ENCODE data around the gene MIPOL1.

The MIPOL1 gene

GRCh38 chr14:37466623-37467088 lies 268.9 kb downstream of the MIPOL1 start:
- DNase-seq, result no peak

DNA sequence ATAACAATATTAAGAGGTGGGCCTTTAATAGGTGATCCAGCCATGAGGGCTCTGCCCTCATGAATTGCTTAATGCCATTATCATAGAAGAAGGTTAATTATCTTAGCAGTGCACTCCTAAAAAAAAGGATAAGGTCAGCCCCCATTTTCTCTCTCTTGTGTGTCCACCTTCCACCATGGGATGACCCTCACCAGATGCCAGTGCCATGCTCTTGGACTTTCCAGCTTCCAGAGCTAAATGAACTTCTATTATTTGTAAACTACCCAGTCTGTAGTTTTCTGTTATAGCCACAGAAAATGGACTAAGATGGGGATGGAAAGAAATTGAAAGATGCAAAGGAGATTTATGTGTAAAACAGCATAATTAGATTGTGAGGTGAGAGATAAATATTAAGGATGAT lies 271.9 kb downstream of the MIPOL1 start:
- DNase-seq, result no peak

DNA sequence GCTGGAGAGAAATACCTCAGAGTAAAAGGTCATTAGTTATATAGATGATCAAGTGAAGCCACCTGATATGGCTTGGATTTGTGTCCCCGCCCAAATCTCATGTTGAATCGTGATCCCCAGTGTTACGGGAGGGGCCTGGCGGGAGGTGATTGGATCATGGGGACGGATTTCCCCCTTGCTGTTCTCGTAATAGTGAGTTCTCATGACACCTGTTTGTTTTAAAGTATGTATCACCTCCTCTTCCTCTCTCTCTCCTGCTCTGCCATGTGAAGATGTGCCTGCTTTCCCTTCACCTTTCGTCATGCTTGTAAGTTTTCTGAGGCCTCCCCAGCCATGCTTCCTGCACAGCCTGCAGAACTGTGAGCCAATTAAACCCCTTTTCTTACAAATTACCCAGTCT lies 272.5 kb downstream of the MIPOL1 start:
- DNase-seq, result no peak

- no peak for DNase-seq
These were observed 275.2 kb downstream of the MIPOL1 start for GRCh38 chr14:37472906-37473305.

- DNase-seq, result no peak
These were observed 276.5 kb downstream of the MIPOL1 start for GRCh38 chr14:37474191-37474590.

GRCh38 chr14:37480446-37481290 lies 282.9 kb downstream of the MIPOL1 start:
- no peak for DNase-seq

DNA sequence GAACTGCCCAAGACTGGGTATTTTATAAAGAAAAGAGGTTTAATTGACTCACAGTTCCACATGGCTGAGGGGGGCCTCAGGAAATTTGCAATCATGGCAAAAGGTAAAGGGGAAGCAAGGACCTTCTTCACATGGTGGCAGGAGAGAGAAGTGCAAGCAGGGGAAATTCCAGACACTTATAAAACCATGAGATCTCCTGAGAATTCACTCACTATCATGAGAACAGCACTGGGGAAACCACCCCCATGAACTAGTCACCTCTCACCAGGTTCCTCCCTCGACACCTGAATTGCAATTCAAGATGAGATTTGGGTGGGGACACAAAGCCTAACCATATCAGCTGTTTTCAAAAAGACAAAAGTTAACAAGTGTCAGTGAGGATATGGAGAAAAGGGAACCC lies 284.7 kb downstream of the MIPOL1 start:
- no peak for DNase-seq

DNA sequence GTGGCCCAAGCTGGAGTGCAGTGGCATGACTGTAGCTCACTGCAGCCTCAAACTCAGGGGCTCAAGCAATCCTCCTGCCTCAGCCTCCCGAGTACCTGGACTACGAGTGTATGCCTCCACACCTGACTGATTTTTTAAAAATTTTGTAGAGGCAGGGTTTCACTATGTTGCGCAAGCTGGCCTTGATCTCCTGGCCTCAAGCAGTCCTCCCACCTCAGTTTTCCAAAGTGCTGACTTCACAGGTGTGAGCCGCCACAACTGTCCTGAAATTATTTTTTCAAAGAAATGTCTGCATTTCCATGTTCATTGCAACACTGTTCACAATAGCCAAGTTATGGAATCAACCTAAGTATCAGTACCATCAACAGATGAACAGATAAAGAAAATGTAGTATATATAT lies 285.9 kb downstream of the MIPOL1 start:
- DNase-seq, result no peak

DNA sequence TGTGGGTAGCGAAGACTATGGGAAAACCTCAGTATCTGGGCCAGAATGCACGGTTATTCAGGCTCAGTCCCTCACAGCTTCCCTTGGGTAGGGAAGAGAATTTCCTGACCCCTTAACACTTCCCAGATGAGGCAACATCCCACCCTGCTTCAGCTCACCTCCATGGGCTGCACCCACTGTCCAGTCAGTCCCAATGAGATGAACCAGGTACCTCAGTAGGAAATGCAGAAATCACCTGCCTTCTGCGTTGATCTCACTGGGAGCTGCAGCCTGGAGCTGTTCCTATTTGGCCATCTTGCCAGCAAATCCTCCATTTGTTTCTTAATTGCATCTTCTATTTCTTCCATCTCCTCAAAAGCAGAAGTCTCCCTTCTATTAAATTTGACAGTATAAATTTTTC lies 292.9 kb downstream of the MIPOL1 start:
- no peak for DNase-seq

DNA sequence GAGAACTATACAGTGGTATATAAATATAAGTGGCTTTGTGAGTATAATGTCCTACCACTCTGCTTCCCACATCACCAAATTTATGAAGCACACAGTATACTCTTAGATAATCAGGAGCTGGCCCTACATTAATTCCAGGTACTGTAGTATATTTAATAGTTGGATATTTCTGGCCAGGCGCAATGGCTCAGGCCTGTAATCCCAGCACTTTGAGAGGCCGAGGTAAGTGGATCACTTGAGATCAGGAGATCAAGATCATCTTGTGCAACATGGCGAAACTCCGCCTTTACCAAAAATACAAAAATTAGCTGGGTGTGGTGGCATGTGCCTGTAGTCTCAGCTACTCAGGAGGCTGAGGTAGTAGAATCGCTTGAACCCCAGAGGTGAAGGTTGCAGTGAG lies 293.3 kb downstream of the MIPOL1 start:
- DNase-seq, result no peak

DNA sequence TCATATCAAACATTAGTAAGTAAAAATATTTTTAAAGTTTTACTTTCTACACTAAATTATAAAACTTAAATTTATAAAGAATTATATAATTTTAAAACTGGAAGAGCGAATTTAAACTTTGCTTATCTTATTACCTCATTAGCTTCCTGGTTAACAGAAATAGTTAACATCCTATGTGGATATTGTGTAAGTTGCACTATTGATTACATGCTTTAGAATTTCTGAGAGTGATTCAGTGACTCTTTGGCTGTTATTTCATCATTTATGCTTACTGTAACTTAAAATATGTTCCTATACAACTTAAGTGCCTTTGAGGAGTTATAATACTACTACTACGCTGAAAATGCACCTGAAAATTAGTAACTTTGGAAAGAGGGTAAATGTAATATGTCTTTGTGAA lies 295.9 kb downstream of the MIPOL1 start:
- DNase-seq, result no peak

- no peak for DNase-seq
These were observed 299.7 kb downstream of the MIPOL1 start for GRCh38 chr14:37497422-37497821.

DNA sequence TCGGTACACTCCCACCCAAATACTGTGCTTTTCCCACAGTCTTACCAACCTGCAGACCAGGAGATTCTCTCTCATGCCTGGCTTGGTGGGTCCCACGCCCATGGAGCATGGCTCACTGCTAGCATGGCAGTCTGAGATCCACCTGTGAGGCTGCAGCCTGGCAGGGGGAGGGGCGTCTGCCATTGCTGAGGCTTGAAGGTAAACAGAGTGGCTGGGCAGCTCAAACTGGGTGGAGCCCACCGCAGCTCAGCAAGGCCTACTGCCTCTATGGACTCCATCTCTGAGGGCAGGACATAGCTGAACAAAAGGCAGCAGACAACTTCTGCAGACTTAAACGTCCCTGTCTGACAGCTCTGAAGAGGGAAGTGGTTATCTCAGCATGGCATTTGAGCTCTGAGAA lies 304.1 kb downstream of the MIPOL1 start:
- no peak for DNase-seq

- no peak for DNase-seq
These were observed 310.8 kb downstream of the MIPOL1 start for GRCh38 chr14:37508503-37508902.

GRCh38 chr14:37512173-37512572 lies 314.4 kb downstream of the MIPOL1 start:
- no peak for DNase-seq

GRCh38 chr14:37515771-37516170 lies 318.0 kb downstream of the MIPOL1 start:
- DNase-seq, result no peak

DNA sequence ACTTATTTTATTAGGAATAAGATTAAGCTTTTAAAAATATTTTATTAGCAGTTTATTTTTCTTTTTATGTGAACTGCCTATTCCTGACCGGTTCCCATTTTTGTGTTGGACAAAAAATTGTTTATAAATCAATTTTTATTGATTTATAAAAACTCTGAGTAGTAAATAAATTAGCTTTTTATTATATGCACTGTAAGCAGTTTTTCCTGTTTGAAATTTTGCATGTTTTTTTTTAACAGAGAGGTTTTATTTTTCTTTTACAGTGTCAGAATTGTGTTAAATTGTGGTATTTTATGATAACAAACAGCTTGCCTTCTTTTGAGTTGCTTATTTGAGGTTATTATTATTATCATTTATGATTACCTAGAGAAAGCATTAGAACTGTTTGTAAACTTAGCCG lies 329.3 kb downstream of the MIPOL1 start:
- DNase-seq, result no peak

DNA sequence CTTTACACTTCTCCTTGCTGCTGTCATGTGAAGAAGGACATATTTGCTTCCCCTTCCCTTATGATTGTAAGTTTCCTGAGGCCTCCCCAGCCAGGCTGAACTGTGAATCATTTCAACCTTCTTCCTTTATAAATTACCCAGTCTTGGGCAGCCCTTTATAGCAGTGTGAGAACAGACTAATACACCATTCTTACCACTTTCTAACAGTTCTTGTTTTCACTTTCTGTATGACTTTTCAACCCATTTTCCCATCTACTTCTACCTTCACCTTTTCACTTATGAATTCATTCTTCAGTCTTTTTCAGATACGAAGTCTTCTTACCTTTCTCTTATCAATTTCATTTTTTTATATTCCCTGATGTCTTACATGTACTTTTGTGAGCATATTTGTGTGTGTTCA lies 342.3 kb downstream of the MIPOL1 start:
- no peak for DNase-seq

- DNase-seq, result no peak
These were observed 346.7 kb downstream of the MIPOL1 start for GRCh38 chr14:37544407-37544806.

GRCh38 chr14:37545174-37545573 lies 347.4 kb downstream of the MIPOL1 start:
- DNase-seq, result no peak

DNA sequence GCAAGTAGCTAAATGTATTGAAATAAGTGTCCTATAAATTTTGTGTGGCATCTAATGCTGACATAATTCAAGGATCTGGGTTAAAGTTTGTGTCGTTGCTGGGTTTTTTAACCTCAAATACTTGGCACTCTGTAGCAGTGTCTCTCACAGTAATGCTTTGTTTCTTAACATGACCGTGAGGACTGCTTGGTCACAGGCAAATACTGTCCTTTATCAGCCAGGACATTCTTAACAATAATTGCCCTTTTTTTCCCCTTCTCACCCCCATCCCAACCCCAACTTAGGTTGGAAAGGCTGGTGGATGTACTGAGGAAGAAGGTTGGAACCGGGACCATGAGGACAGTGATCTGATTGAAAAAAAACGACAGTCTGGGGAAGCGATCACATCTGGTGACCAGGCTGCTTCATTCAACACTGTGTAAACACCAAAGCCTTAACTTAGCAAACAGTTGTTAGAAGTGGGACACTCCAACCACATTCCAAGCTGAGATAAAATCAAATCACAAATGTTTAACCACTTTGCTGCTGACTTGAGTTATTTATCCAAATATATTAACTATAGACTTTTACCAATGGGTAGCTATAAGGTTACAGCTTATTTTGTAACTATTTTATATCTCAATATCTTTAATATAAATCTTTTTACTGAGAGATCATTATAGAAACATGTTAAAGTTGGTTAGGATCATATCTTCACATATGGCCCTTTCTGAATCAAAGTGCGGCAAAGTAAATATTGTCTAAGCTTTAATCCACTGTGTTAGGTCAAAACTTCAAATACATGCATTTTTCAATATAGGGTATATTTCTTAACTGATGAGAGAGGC lies 349.1 kb downstream of the MIPOL1 start:
- no peak for DNase-seq

DNA sequence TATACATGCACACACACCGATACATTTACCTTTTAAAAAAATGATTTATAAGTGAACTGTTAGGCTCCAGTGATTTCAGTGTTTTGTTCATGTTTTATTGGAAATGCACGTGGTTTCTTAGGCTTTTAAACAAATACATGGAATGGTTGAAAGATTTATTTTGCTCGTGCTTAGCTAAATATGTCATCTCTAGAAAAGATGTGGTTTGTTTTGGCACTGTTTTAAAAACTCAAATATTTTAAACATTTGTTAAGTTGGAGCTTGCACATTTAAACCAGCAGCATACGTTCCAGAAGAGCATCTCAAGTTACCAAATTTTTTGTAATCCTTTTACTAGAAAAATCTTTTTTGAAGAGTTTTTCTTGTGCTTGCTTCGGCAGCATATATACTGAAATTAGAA lies 352.8 kb downstream of the MIPOL1 start:
- no peak for DNase-seq

DNA sequence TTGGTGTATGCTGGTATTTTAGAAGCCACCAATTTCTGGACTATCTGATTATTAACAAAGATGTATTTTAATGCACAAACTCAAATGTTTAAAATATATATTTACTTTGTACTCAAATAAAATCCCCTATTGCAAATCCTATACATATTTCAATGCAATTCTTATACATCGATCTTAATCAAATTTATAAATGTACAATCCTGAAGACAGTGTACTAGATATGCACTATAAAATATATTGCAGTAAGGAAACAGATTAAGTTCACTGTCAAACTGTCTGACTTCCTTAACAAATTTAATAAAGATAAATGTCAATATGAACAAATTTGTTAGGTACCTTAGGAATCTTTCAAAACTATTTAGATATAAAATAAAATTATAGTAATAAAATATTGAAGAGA lies 353.4 kb downstream of the MIPOL1 start:
- DNase-seq, result no peak

DNA sequence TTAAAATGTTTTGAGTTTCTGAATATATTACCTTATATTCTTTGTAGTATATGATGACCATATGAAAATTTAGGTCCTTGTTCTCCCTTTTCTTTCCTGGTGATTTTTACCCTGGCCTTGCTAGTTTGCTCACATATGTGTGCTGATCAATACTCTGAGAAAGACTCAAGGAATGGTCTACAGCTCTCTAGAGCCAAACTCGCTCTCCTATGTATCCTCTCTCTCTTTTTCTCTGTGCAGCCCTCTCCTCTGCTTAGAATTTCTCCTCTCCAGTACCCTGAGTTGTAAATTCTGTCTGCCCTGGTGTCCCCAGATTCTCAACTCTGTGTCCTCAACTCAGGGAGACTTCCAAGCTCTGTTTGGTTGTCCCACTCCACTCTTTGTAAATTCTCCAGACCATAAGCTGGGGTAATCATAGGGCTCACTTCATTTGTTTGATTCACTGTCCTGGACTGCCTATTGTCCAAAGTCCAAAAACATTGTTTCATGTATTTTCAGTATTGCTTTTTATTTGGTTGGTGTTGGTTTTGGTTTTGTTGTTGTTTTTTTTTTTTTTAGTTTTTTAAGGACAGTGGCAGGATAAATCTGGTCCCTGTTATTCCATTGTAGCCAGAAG lies 356.3 kb downstream of the MIPOL1 start:
- DNase-seq, result no peak

Data from NCI-H1436 treated with DMSO at 0.1 percent for 48 hours (cell line).